ENCODE results near the gene BSND.

Gene BSND

GRCh38 chr1:54995835-54996234 lies 2.9 kb upstream of the BSND start:
- DNase-seq (ENCODE audit: extremely low read depth, low read depth): no peak
- no peak for TF ChIP-seq CTCF (IDR thresholded peaks at IDR 0.05; ENCODE audit: low read depth, low read length, missing control alignments)
- no peak overlapping the region for H3K4me3 ChIP-seq (replicated peaks; ENCODE audit: low read depth, low read length)

DNA sequence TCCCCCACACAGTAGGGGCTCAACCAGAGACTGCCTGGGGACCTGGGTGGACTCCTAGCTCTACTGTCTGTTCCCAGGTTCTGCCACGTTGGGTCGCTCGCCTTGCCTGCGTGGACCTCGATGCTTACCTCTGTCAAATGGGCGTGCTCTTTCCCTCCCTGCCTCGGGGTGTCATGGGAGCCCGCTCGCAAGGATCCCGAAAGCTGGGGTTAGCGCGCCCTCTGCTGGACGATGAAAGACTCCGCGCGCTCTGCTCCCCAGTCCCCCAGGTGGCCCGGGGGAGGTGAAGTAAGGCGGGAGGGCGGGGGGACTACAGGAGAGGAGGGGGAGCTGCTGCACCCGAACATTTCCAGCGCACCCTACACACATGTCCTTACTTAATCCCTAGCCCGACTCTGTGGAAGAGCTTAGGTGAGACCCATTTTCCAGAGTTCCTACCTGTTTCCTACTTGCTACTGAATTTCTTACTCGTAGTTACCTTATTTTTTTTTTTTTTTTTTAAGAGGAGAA lies 2.3 kb upstream of the BSND start:
- peak; percentile 30 for DNase-seq (ENCODE audit: extremely low read depth, low read depth)
- peak; percentile 81 for TF ChIP-seq CTCF (IDR thresholded peaks at IDR 0.05; ENCODE audit: low read depth, low read length, missing control alignments)
- H3K4me3 ChIP-seq (replicated peaks; ENCODE audit: low read depth, low read length): no peak overlapping the region

DNA sequence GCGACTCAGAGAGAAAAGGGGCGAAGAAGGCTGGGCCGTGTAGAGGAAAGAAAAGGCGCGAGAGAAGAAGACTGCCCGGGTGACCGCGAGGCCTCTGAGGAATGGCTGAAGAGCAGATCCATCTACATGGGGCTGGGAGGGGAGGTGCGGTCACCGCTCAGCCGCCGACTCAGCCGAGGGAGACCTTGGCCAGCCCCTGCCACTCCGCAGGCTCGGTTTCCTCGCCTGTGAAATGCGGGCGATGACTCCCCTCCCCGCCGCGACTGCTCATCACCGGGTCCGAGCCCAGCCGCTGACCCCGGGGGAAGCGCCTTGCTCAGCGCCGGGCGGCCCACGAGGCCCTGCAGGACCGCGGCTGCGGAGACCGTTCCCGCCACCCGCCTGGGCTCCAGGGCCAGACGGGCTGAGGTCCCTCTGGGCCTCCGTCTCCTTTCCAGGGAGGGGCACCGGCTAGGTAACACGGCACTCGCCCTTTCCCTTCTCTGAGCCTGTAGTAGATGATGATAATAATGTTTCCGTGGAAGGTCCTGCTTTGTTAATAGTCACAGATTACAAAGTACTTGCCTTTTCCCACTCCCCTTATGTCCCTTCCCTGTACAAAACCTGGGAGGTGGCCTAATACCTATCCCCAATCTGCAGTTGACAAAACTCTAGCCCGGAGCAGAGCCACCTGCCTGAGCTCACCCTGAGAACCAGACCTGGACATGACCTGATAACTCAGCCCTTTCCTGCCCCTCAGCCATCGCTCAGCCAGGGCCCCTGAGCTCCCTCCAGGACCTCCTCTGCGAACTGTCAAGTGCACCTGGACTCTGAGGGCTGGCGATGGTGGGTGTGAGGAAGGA lies 1.6 kb upstream of the BSND start:
- TF ChIP-seq CTCF (IDR thresholded peaks at IDR 0.05; ENCODE audit: low read depth, low read length, missing control alignments): no peak
- no peak overlapping the region for H3K4me3 ChIP-seq (replicated peaks; ENCODE audit: low read depth, low read length)
- DNase-seq (ENCODE audit: extremely low read depth, low read depth): no peak

DNA sequence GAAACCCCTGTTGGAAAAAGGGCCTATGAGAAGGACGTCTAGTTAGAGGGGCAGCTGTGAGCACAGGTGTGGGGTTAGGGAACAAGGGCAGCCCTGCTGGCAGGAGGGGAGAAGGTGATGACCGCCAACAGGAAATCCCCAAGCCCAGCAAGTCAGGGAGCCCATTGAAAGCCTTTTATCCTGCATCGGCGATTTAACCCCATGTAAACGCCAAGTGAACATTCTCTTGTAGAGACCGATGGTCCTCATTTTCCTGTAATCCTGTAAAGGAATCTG lies 1.1 kb upstream of the BSND start:
- H3K4me3 ChIP-seq (replicated peaks; ENCODE audit: low read depth, low read length): no peak overlapping the region
- no peak for TF ChIP-seq CTCF (IDR thresholded peaks at IDR 0.05; ENCODE audit: low read depth, low read length, missing control alignments)
- no peak for DNase-seq (ENCODE audit: extremely low read depth, low read depth)

DNA sequence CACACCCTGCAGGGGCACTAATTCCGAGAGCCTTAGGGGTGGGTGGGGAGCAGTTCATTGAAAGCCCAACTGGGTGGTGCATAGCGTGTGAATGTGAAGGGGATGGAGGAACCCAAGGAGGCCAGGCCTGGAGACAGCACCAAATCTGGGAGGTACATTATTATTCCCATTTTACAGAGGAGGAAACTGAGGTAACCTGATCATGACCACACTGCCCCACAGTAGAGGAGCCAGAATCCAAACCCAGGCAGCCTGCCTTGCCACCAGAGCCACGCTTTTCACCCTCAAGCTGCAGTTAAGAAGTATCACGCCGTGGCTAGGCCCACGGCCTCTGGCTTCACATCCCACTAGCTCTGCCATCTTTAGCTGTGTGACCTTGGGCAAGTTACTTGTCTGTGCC lies 633 bp upstream of the BSND start:
- DNase-seq (ENCODE audit: extremely low read depth, low read depth): no peak
- TF ChIP-seq CTCF (IDR thresholded peaks at IDR 0.05; ENCODE audit: low read depth, low read length, missing control alignments): no peak
- H3K4me3 ChIP-seq (replicated peaks; ENCODE audit: low read depth, low read length): no peak overlapping the region

GRCh38 chr1:55000110-55001085 lies 1.7 kb downstream of the BSND start:
- no peak overlapping the region for H3K4me3 ChIP-seq (replicated peaks; ENCODE audit: low read depth, low read length)
- no peak for TF ChIP-seq CTCF (IDR thresholded peaks at IDR 0.05; ENCODE audit: low read depth, low read length, missing control alignments)
- DNase-seq (ENCODE audit: extremely low read depth, low read depth): no peak

All from HFF-Myc (cell line).